ENCODE data around the gene TMEM86B.

- TF ChIP-seq, protein P1, sequence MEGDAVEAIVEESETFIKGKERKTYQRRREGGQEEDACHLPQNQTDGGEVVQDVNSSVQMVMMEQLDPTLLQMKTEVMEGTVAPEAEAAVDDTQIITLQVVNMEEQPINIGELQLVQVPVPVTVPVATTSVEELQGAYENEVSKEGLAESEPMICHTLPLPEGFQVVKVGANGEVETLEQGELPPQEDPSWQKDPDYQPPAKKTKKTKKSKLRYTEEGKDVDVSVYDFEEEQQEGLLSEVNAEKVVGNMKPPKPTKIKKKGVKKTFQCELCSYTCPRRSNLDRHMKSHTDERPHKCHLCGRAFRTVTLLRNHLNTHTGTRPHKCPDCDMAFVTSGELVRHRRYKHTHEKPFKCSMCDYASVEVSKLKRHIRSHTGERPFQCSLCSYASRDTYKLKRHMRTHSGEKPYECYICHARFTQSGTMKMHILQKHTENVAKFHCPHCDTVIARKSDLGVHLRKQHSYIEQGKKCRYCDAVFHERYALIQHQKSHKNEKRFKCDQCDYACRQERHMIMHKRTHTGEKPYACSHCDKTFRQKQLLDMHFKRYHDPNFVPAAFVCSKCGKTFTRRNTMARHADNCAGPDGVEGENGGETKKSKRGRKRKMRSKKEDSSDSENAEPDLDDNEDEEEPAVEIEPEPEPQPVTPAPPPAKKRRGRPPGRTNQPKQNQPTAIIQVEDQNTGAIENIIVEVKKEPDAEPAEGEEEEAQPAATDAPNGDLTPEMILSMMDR (conservative IDR thresholded peaks at IDR 0.05; ENCODE audit: low read depth in 2 of 2): no peak
- TF ChIP-seq EZH2 (IDR thresholded peaks at IDR 0.05; ENCODE audit: low read depth, unreplicated experiment) (no peak), ETS1 (IDR thresholded peaks at IDR 0.05) (no peak), EZH2phosphoT487 (IDR thresholded peaks at IDR 0.05; ENCODE audit: unreplicated experiment) (no peak), POLR2AphosphoS5 (IDR thresholded peaks at IDR 0.05; ENCODE audit: low read depth) (no peak), REST (IDR thresholded peaks at IDR 0.05; ENCODE audit: unreplicated experiment) (no peak), ZNF462 (CRISPR knock-in tag; IDR thresholded peaks at IDR 0.05) (no peak)
Measured at GRCh38 chr19:55224038-55224665, 4.4 kb downstream of the TMEM86B start.

All from GM23338 (cell line).